ENCODE data around the gene WWOX. TPM values are rescaled to one million over a fixed set of nuclear protein-coding genes. Genes with fewer than 3 reads are reported as not detected.

Gene WWOX
- total and polyA plus RNA-seq, 2 donors (not counting 1 experiment from before 2014, with no cell fraction given), result 10.5 to 42.3 TPM

DNA sequence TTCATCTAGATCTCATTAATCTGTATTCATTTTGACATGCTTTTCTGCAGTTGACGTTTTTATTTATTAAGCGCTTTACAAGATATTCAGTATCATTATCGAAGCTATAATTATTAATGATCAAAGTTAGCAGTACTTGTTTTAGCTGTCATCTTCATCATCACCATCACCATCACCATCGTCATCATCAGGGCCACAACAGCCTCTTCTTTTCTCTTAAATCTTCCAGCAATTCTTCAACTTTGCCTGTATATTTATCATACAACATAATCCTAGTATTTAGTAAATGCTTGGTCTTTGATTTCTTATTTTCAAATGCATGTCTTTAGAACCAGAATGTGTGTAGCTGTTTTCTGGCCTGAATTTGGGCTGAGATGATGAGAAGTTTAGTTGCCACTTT lies 973.1 kb downstream of the WWOX start:
- H3K36me3 ChIP-seq (replicated peaks in 1 of 2; ENCODE audit: control extremely low read depth in 1 of 2, control insufficient read depth in 1 of 2, extremely low read depth in 1 of 2, insufficient read depth in 2 of 2, low read length in 1 of 2), result no peaks in the 10 kb centered on the region
- WGBS (ENCODE audit: insufficient coverage), result no CpG with 5 or more reads among the region's 4 CpGs
- Mint-ChIP-seq H3K27me3 (peaks cover 24% of the 10 kb centered on the region), H3K27ac (no peak overlapping the region), H3K4me3 (no peak overlapping the region), H3K4me1 (peaks cover 7% of the 10 kb centered on the region), H3K9me3 (ENCODE audit: insufficient read depth) (no peaks in the 10 kb centered on the region)
- H3K4me2 ChIP-seq (replicated peaks; ENCODE audit: low read depth, low read length, poor library complexity, severe bottlenecking), result no peak overlapping the region
- TF ChIP-seq, protein P1, sequence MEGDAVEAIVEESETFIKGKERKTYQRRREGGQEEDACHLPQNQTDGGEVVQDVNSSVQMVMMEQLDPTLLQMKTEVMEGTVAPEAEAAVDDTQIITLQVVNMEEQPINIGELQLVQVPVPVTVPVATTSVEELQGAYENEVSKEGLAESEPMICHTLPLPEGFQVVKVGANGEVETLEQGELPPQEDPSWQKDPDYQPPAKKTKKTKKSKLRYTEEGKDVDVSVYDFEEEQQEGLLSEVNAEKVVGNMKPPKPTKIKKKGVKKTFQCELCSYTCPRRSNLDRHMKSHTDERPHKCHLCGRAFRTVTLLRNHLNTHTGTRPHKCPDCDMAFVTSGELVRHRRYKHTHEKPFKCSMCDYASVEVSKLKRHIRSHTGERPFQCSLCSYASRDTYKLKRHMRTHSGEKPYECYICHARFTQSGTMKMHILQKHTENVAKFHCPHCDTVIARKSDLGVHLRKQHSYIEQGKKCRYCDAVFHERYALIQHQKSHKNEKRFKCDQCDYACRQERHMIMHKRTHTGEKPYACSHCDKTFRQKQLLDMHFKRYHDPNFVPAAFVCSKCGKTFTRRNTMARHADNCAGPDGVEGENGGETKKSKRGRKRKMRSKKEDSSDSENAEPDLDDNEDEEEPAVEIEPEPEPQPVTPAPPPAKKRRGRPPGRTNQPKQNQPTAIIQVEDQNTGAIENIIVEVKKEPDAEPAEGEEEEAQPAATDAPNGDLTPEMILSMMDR (IDR thresholded peaks at IDR 0.05), result no peak
- no peak for TF ChIP-seq EZH2 (IDR thresholded peaks at IDR 0.05; ENCODE audit: borderline replicate concordance, insufficient read depth, low read depth, low read length, poor library complexity, severe bottlenecking)
- CTCF ChIA-PET, result no interaction called here
- no peaks in the 10 kb centered on the region for H3K4me1 ChIP-seq (ENCODE audit: control insufficient read depth in 2 of 2, insufficient read depth in 2 of 2, low read length in 2 of 2)
- DNase-seq (no peak), ATAC-seq (ENCODE audit: low read depth) (no peak)
- H3K27ac ChIP-seq (ENCODE audit: low read length in 2 of 2), result no peak overlapping the region
- H4K20me1 ChIP-seq (ENCODE audit: control insufficient read depth, insufficient read depth, low read length, poor library complexity, severe bottlenecking), result no peaks in the 10 kb centered on the region
- H3K79me2 ChIP-seq (ENCODE audit: control insufficient read depth, insufficient read depth, low read length), result no peaks in the 10 kb centered on the region
- intact Hi-C loops (cut with micrococcal nuclease), result no loop called here
- H3K9ac ChIP-seq (ENCODE audit: low read length), result no peak overlapping the region
- H3K9me3 ChIP-seq (ENCODE audit: control extremely low read depth in 1 of 3, control insufficient read depth in 2 of 3, insufficient read depth in 1 of 3, low read length in 2 of 3), result no peaks in the 10 kb centered on the region
- POLR2A ChIA-PET, result no interaction called here
- H3K4me3 ChIP-seq (ENCODE audit: control extremely low read depth in 1 of 5, extremely low read depth in 1 of 5, insufficient read depth in 1 of 5, low read depth in 2 of 5, low read length in 4 of 5), result no peak overlapping the region
- no peak overlapping the region for H2AFZ ChIP-seq (ENCODE audit: insufficient read depth, low read depth, low read length, poor library complexity, severe bottlenecking)
- peaks cover 0 to 5% (median 0%) of the 10 kb centered on the region in 4 experiments for H3K27me3 ChIP-seq (replicated peaks in 1 of 4; ENCODE audit: control extremely low read depth in 1 of 4, control insufficient read depth in 3 of 4, insufficient read depth in 4 of 4, low read length in 3 of 4)

DNA sequence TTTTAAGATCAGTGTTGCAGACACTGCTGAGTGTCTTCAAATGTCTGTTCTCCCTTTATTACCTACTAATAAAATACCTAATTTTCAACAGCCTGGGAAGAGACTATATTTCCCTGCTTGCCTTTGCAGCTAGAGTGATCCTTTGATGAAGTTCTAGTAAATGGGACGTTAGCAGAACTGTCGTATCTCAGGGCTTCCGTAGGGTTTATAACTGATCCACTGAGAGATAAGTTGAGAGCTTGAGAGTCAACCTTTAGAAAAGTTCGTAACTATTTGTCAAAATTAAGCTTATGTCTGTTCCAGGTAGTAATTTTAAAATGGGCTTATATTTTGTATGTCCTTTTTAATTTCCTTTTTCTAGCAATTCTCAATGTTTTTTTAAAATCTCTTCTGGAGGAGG lies 974.1 kb downstream of the WWOX start:
- H3K4me1 Mint-ChIP-seq, result peaks cover 7% of the 10 kb centered on the region
- ChIA-PET CTCF (no interaction called here), POLR2A (no interaction called here)
- Histone ChIP-seq H3K4me1 (ENCODE audit: control insufficient read depth in 2 of 2, insufficient read depth in 2 of 2, low read length in 2 of 2) (no peaks in the 10 kb centered on the region), H3K9me3 (ENCODE audit: control extremely low read depth in 1 of 3, control insufficient read depth in 2 of 3, insufficient read depth in 1 of 3, low read length in 2 of 3) (no peaks in the 10 kb centered on the region), H3K36me3 (replicated peaks in 1 of 2; ENCODE audit: control extremely low read depth in 1 of 2, control insufficient read depth in 1 of 2, extremely low read depth in 1 of 2, insufficient read depth in 2 of 2, low read length in 1 of 2) (no peaks in the 10 kb centered on the region), H4K20me1 (ENCODE audit: control insufficient read depth, insufficient read depth, low read length, poor library complexity, severe bottlenecking) (no peaks in the 10 kb centered on the region), H3K27me3 (replicated peaks in 1 of 4; ENCODE audit: control extremely low read depth in 1 of 4, control insufficient read depth in 3 of 4, insufficient read depth in 4 of 4, low read length in 3 of 4) (peaks cover 0 to 5% (median 0%) of the 10 kb centered on the region in 4 experiments), H2AFZ (ENCODE audit: insufficient read depth, low read depth, low read length, poor library complexity, severe bottlenecking) (no peak overlapping the region), H3K79me2 (ENCODE audit: control insufficient read depth, insufficient read depth, low read length) (no peaks in the 10 kb centered on the region), H3K9ac (ENCODE audit: low read length) (no peak overlapping the region), H3K4me2 (replicated peaks; ENCODE audit: low read depth, low read length, poor library complexity, severe bottlenecking) (no peak overlapping the region), H3K4me3 (ENCODE audit: control extremely low read depth in 1 of 5, extremely low read depth in 1 of 5, insufficient read depth in 1 of 5, low read depth in 2 of 5, low read length in 4 of 5) (no peak overlapping the region), H3K27ac (ENCODE audit: low read length in 2 of 2) (no peak overlapping the region)
- no peak overlapping the region for H3K27ac Mint-ChIP-seq
- intact Hi-C loops (cut with micrococcal nuclease), result no loop called here
- no peaks in the 10 kb centered on the region for H3K9me3 Mint-ChIP-seq (ENCODE audit: insufficient read depth)
- WGBS (ENCODE audit: insufficient coverage), result 38% methylated on average over 3 of the region's 4 CpGs
- TF ChIP-seq EZH2 (IDR thresholded peaks at IDR 0.05; ENCODE audit: borderline replicate concordance, insufficient read depth, low read depth, low read length, poor library complexity, severe bottlenecking), result no peak
- TF ChIP-seq, protein P1 (IDR thresholded peaks at IDR 0.05), result no peak
- peaks cover 24% of the 10 kb centered on the region for H3K27me3 Mint-ChIP-seq
- H3K4me3 Mint-ChIP-seq, result peak overlapping the region; percentile 7
- ATAC-seq (ENCODE audit: low read depth) (no peak), DNase-seq (no peak)
